CD4-positive, alpha-beta memory T cell (primary cell): Measurements from ENCODE around the gene SV2B. TPM values are rescaled to one million over a fixed set of nuclear protein-coding genes. Genes with fewer than 3 reads are reported as not detected.

ENCODE experiments used
- CTCF ChIA-PET: fragments of 350-600 bp; sonication (Branson Sonifier 250); formaldehyde crosslinking; loops from one replicate; lab custom pipeline; 2021; ENCODE audit warnings: inconsistent platforms; ENCODE audit not compliant: partially characterized antibody; lab: Charles Lee
- POLR2A ChIA-PET: fragments of 350-600 bp; sonication (Branson Sonifier 250); formaldehyde crosslinking; loops from one replicate; lab custom pipeline; 2021; ENCODE audit not compliant: partially characterized antibody; lab: Charles Lee
- DNase-seq, 5 donors: peaks; one replicate each; pipeline versions ENCODE4 v3.0.0 to v3.0.0-alpha.2; 2020 to 2022; ENCODE audit warnings: mixed read lengths in 1 of 5
- H3K27ac ChIP-seq: one replicate; pipeline ENCODE4 v1.7.0; 2013; ENCODE audit warnings: low read depth, low read length
- H3K27me3 ChIP-seq: 2 replicates; pipeline ENCODE4 v1.7.0; 2013; ENCODE audit warnings: mild to moderate bottlenecking, low read length, moderate library complexity; ENCODE audit not compliant: insufficient read depth
- H3K36me3 ChIP-seq: 2 replicates; pipeline ENCODE4 v1.7.0; 2013; ENCODE audit warnings: mild to moderate bottlenecking, low read length, moderate library complexity; ENCODE audit not compliant: insufficient read depth
- H3K4me1 ChIP-seq: 2 replicates; pipeline ENCODE4 v1.7.0; 2013; ENCODE audit warnings: mild to moderate bottlenecking, low read length, moderate library complexity; ENCODE audit not compliant: insufficient read depth
- H3K4me3 ChIP-seq, 2 donors: one replicate each; pipeline ENCODE4 v1.7.0; 2013; ENCODE audit warnings: low read length in 2 of 2, mild to moderate bottlenecking in 1 of 2
- H3K9me3 ChIP-seq, 2 donors: one replicate each; pipeline ENCODE4 v1.7.0; 2013; ENCODE audit warnings: low read length in 2 of 2, control low read depth in 1 of 2; ENCODE audit not compliant: control insufficient read depth in 1 of 2
- H3K27ac Mint-ChIP-seq, 7 donors: one replicate each; pipeline ENCODE4 v1.8.0; 2020 to 2021; ENCODE audit warnings: mixed read lengths in 7 of 7, mild to moderate bottlenecking in 6 of 7, inconsistent platforms in 3 of 7, moderate library complexity in 3 of 7
- H3K27me3 Mint-ChIP-seq, 2 donors: one replicate each; pipeline ENCODE4 v1.8.0; 2020 to 2021; ENCODE audit warnings: mixed read lengths in 2 of 2
- H3K36me3 Mint-ChIP-seq, 2 donors: one replicate each; pipeline ENCODE4 v1.8.0; 2020 to 2021; ENCODE audit warnings: mixed read lengths in 2 of 2, inconsistent platforms in 1 of 2, mild to moderate bottlenecking in 1 of 2
- H3K4me1 Mint-ChIP-seq, 4 donors: one replicate each; pipeline ENCODE4 v1.8.0; 2020 to 2021; ENCODE audit warnings: mixed read lengths in 4 of 4, mild to moderate bottlenecking in 1 of 4
- H3K4me3 Mint-ChIP-seq, 8 donors: one replicate each; pipeline ENCODE4 v1.8.0; 2020 to 2021; ENCODE audit warnings: mixed read lengths in 8 of 8, mild to moderate bottlenecking in 7 of 8, moderate library complexity in 6 of 8, inconsistent platforms in 3 of 8
- H3K9me3 Mint-ChIP-seq, 8 donors: one replicate each; pipeline ENCODE4 v1.8.0; 2020 to 2021; ENCODE audit warnings: mixed read lengths in 8 of 8, mild to moderate bottlenecking in 5 of 8, inconsistent platforms in 3 of 8, moderate library complexity in 1 of 8
- intact Hi-C: fragments of 100-400 bp; cut with micrococcal nuclease; formaldehyde crosslinking; loops from one replicate; pipeline ENCODE4 v1.15.1; 2023
- polyA plus RNA-seq, 2 donors: library from polyadenylated mRNA; unstranded; fragments of 300-500 nt; fragmentation: Illumina TruSeq; gene quantifications; one replicate each; pipeline ENCODE4 v1.2.3, GENCODE V29; 2021
- total RNA-seq, 2 experiments: library from RNA; stranded (reverse); gene quantifications; one replicate each; pipeline ENCODE4 v1.2.3, GENCODE V29; 2021

The SV2B gene
- total and polyA plus RNA-seq, 4 experiments from 2014 or later = 0.03 TPM; not detected in 3

DNA sequence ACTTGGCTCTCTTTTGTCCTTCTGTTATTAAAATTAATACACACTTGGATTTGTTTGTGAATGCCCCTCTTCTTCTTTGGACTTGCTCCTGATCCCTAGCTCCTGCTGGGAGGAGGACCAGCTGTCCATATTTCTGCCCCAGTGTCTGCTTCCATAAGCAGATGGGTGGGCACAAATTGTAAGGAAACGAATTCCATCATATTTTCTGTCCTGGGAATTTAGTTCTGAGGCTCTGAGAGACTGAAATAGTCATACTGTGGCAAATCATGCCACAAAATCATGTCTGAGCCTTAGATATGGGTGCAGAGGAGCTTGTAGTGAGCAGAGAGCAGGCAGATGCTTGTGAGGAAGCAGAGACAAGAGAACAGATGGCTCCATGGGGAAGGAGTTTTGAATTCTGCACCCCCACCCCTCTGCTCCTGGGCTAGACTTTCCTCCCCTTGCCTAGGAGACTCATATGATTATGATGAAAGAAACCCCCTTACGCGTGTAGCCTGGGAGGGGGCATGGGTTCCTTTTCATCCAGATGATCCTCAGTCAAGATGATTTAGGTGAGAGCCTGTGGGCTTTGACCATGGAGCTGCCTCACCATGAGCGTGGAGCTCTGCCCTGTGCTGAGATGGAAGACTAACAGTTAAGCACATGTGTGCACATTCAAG, 50.6 kb downstream of the SV2B start:
- intact Hi-C loops = no loop called here
- no peak for DNase-seq
- ChIA-PET POLR2A (no interaction called here), CTCF (no interaction called here)
- H3K27me3 Mint-ChIP-seq = peaks cover 29 to 54% of the 10 kb centered on the region in 2 donors
- no peak overlapping the region for H3K4me3 Mint-ChIP-seq
- no peaks in the 10 kb centered on the region for H3K4me1 Mint-ChIP-seq
- H3K9me3 Mint-ChIP-seq = no peaks in the 10 kb centered on the region
- no peak overlapping the region for H3K27ac Mint-ChIP-seq
- no peaks in the 10 kb centered on the region for H3K36me3 Mint-ChIP-seq
- Histone ChIP-seq H3K27ac (no peak overlapping the region), H3K36me3 (no peaks in the 10 kb centered on the region), H3K9me3 (no peaks in the 10 kb centered on the region), H3K4me1 (no peaks in the 10 kb centered on the region), H3K27me3 (peaks cover 7% of the 10 kb centered on the region), H3K4me3 (no peak overlapping the region)

DNA sequence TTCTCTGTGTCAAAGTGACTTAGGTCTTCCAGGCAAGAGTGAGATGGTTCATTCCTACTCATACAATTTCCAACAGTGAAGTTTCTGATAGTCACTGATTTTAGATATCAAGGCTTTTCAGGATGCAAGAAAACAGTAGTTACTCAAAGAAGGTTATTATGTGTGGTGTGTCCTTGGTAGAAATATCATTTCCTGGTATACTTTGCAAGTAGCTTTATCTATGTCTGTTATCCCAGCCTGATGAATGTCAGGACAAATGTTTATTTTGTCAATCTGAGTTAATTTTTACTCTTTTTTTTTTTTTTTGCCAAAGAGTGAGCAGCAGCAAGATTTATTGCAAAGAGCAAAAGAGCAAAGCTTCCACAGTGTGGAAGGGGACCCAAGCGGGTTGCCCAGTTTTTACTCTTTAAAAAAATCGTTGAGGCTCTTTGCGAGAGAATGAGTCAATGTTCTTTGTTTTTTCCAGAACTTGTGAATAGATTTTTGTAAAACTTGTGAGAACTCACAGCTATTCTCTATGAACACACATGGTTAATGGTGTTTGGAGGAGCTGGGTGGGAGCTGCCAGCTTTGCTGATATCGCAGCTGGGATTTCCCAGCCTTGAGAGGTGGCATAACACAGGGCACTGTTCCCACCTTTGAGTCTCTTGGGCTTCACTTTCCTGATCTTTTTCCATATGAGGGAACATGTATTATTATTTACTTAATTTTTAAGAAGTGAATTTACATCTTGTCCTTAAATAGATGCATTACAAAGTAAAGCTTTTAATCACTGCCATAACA, 51.9 kb downstream of the SV2B start:
- POLR2A ChIA-PET = interaction anchor here (0.7 kb wide), 1 partner anchor 17 kb away, joined by 4 read pairs; no protein-coding TSS in a partner anchor

DNA sequence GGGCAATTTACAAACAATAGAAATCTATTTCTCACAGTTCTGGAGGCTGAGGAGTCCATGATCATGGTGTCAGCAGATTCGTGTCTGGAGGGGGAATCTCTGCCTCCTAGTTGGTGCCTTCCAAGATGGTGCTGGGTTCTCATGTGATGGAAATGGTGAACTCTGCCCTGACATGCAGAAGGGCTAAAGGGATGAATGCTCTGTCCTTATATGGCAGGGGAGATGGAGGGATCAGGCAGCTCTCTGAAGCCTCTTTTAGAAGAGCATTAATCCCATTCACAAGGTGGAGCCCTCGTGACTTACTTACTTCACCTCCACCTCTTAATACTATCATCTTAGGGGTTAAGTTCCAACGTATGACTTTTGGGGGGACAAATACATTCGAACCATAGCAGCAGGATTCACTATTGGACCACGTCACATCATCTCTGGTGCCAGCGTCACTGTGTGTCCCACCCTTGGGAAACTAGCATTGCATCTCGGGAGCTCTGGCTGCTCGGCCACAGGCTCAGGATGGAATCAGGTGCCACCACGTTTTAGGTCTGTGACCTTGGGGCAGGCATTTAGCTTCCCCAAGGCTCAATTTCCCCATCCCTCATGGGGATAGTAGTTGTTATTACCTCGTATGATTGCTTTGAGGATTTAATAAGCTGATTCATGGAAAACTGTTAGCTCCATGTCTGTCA, 53.0 kb downstream of the SV2B start:
- CTCF ChIA-PET = no interaction called here
- no peak for DNase-seq
- H3K4me3 Mint-ChIP-seq = no peak overlapping the region
- no peaks in the 10 kb centered on the region for H3K4me1 Mint-ChIP-seq
- peaks cover 27 to 56% of the 10 kb centered on the region in 2 donors for H3K27me3 Mint-ChIP-seq
- POLR2A ChIA-PET = interaction anchor here (0.6 kb wide), 1 partner anchor 103 kb away, joined by 3 read pairs; no protein-coding TSS in a partner anchor
- no peaks in the 10 kb centered on the region for H3K9me3 Mint-ChIP-seq
- peaks cover 7% of the 10 kb centered on the region for H3K27me3 ChIP-seq
- no peaks in the 10 kb centered on the region for H3K36me3 Mint-ChIP-seq
- H3K27ac ChIP-seq = no peak overlapping the region
- no peaks in the 10 kb centered on the region for H3K4me1 ChIP-seq
- H3K36me3 ChIP-seq = no peaks in the 10 kb centered on the region
- H3K27ac Mint-ChIP-seq = no peak overlapping the region
- no peaks in the 10 kb centered on the region for H3K9me3 ChIP-seq
- intact Hi-C loops = no loop called here
- H3K4me3 ChIP-seq = no peak overlapping the region

More for the DNA sequence above, 51.9 kb downstream of the SV2B start:
- Histone ChIP-seq H3K4me3 (no peak overlapping the region), H3K27me3 (peaks cover 7% of the 10 kb centered on the region), H3K27ac (no peak overlapping the region), H3K9me3 (no peaks in the 10 kb centered on the region), H3K36me3 (no peaks in the 10 kb centered on the region), H3K4me1 (no peaks in the 10 kb centered on the region)
- Mint-ChIP-seq H3K36me3 (no peaks in the 10 kb centered on the region), H3K4me3 (no peak overlapping the region), H3K27ac (no peak overlapping the region), H3K9me3 (no peaks in the 10 kb centered on the region), H3K4me1 (no peaks in the 10 kb centered on the region), H3K27me3 (peaks cover 32 to 58% of the 10 kb centered on the region in 2 donors)
- CTCF ChIA-PET = no interaction called here
- DNase-seq = no peak
- intact Hi-C loops = no loop called here

DNA sequence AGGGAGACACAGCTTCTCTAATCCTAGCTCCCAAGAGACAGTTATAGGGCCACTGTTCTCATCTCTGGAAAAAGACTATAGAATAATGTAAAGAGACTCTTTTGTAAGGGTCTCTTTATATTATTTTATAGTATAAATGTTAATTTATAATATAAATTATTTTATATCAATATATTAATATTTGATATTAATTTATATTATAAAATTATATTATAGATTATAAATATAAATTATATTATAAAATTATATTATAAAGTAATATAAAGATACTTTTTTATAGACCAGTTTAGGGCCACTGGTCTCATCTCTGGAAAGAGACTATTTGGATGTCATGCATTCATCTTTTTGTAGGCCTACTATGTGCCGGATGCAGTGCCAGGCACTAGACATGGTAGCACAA, 53.9 kb downstream of the SV2B start:
- Histone ChIP-seq H3K27ac (no peak overlapping the region), H3K4me1 (no peaks in the 10 kb centered on the region), H3K27me3 (peaks cover 5% of the 10 kb centered on the region), H3K4me3 (no peak overlapping the region), H3K9me3 (no peaks in the 10 kb centered on the region), H3K36me3 (no peaks in the 10 kb centered on the region)
- intact Hi-C loops = no loop called here
- H3K9me3 Mint-ChIP-seq = no peaks in the 10 kb centered on the region
- CTCF ChIA-PET = no interaction called here
- peaks cover 25 to 51% of the 10 kb centered on the region in 2 donors for H3K27me3 Mint-ChIP-seq
- no peaks in the 10 kb centered on the region for H3K36me3 Mint-ChIP-seq
- H3K4me3 Mint-ChIP-seq = no peak overlapping the region
- no peak overlapping the region for H3K27ac Mint-ChIP-seq
- no peak for DNase-seq
- no peaks in the 10 kb centered on the region for H3K4me1 Mint-ChIP-seq
- POLR2A ChIA-PET = no interaction called here

DNA sequence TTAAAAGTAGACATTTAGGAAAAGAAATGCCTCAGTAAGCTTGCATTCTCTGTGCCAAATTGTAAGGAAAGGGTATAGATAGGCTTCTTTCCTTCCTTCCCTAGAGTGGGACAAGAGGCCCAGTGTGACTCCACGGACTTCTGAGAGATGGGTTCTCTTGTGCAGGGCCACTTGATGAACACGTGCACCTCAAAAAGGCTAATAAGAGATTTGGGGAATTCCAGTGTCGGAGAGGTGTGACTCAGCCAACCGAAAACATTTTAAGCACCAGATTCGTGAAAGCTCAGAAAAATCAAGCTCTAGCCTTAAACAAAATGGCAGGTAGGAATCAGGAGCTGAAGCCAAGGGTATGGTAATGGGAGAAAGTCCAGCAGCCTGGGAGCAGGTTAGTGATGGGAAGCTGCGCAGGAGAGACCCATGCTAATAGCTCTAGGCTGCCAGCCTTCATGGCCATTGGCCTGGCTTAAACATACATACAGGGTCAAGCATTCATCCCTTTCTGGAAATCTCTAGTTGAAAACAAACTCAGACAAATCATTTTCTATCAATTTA, 56.2 kb downstream of the SV2B start:
- Mint-ChIP-seq H3K27ac (no peak overlapping the region), H3K4me1 (no peaks in the 10 kb centered on the region), H3K4me3 (no peak overlapping the region), H3K36me3 (no peaks in the 10 kb centered on the region), H3K9me3 (no peaks in the 10 kb centered on the region), H3K27me3 (peaks cover 24 to 44% of the 10 kb centered on the region in 2 donors)
- intact Hi-C loops = no loop called here
- Histone ChIP-seq H3K36me3 (no peaks in the 10 kb centered on the region), H3K9me3 (no peaks in the 10 kb centered on the region), H3K4me1 (no peaks in the 10 kb centered on the region), H3K4me3 (no peak overlapping the region), H3K27ac (no peak overlapping the region), H3K27me3 (no peaks in the 10 kb centered on the region)
- ChIA-PET CTCF (no interaction called here), POLR2A (no interaction called here)
- no peak for DNase-seq

DNA sequence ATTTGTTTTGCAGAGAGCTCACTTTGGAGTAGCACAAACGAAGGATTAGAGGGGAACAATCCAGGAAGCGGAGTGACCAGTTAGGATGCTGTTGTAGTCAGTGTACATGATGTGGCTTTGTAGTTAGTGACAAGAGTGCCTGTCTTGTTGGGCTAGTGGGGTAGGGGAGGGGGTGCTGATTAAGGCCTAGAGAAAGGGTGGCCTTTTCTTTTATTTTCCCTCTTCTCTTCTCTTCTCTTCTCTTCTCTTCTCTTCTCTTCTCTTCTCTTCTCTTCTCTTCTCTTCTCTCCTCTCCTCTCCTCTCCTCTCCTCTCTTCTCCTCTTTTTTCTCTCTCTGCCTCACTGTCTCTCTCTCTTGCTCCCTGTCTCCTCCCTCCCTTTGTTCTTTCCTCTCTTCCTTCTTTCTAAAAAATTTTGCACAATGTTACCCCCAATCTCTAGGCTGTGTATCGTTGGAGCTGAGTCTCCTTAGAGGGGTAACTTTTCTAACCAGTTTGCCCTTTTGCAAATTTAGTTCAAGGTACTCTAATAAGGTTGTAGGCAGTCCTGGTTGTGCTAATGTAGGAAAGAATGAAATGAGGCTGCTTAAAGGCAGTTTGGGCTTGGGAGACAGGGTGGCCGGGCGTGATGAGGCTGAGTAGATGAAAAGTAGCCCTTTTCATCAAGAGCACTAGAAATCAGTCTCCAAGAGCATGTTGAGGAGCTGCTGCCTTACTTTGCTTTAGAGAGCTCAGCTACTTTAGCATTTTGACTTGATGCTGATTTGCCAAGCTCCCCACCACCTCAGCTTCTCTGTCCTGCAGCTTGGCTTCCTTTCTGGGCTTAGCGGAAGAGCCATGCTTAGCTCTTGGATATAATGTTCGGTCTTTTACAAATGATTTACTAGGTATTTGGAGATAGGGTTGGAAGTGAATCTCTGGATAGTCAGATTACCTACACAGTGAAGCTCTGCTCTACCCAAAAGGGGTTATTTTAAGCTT, 58.6 kb downstream of the SV2B start:
- Histone ChIP-seq H3K9me3 (no peaks in the 10 kb centered on the region), H3K4me3 (no peak overlapping the region), H3K36me3 (no peaks in the 10 kb centered on the region), H3K27ac (no peak overlapping the region), H3K27me3 (no peaks in the 10 kb centered on the region), H3K4me1 (no peaks in the 10 kb centered on the region)
- no peak overlapping the region for H3K4me3 Mint-ChIP-seq
- H3K4me1 Mint-ChIP-seq = no peaks in the 10 kb centered on the region
- peaks cover 18 to 34% of the 10 kb centered on the region in 2 donors for H3K27me3 Mint-ChIP-seq
- no peaks in the 10 kb centered on the region for H3K36me3 Mint-ChIP-seq
- intact Hi-C loops = no loop called here
- ChIA-PET CTCF (no interaction called here), POLR2A (no interaction called here)
- no peak for DNase-seq
- peaks cover 0 to 9% (median 3%) of the 10 kb centered on the region in 8 donors for H3K9me3 Mint-ChIP-seq
- H3K27ac Mint-ChIP-seq = no peak overlapping the region
